Activated CD4-positive, alpha-beta T cell treated with anti-CD3 and anti-CD28 coated beads, Interleukin-2, Interleukin-4, amounts not matched to agents 100 ng/mL and 50 ng/mL, durations not matched to agents 16 hours and 8 hours (primary cell): ENCODE results near the gene MFRP.

Experiments
- DNase-seq: peaks from one replicate; pipeline ENCODE4 v3.0.0-alpha.2; 2020; ENCODE audit warnings: low spot score

MFRP gene

DNA sequence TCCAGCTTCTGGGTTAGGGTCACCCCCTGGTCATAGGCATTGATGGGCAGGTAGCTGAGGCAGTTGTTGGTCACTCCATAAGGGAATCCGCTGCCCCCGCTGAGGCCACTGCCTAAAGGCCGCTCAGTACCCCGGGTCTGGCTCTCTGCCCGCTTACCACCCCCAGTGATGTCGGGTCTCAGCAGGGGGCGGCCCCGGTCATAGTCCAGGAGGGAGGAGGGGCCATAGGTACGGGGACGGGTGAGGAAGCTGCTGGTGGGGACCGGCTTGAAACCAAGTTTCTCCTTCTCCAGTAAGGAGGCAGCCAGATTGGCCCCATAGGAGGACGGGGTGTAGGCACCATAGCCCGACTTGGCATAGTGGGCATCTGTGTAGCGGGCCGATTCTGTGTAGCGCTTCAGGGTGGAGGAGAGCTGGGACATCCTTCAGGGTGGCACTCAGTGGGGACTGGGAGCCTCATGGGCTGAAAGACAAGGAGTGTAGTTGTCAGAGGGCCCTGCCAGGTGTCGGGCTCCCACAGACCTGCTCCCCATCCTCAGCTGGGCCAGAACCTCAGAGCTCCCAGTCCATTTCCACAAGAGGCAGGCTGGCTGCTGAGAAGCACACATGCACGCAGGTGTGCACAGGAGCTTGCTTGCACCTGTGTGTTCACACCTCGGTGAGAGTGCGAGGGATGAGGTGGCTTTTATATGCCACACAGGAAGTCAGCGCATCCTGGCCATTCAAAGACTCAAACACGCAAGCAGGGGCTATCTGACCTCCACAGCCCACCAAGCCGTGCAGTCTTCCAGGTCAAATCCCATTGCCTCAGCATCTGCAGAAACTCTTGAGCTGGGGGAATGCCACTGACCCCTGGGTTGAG lies 26.8 kb upstream of the MFRP start:
- DNase-seq = no peak

DNA sequence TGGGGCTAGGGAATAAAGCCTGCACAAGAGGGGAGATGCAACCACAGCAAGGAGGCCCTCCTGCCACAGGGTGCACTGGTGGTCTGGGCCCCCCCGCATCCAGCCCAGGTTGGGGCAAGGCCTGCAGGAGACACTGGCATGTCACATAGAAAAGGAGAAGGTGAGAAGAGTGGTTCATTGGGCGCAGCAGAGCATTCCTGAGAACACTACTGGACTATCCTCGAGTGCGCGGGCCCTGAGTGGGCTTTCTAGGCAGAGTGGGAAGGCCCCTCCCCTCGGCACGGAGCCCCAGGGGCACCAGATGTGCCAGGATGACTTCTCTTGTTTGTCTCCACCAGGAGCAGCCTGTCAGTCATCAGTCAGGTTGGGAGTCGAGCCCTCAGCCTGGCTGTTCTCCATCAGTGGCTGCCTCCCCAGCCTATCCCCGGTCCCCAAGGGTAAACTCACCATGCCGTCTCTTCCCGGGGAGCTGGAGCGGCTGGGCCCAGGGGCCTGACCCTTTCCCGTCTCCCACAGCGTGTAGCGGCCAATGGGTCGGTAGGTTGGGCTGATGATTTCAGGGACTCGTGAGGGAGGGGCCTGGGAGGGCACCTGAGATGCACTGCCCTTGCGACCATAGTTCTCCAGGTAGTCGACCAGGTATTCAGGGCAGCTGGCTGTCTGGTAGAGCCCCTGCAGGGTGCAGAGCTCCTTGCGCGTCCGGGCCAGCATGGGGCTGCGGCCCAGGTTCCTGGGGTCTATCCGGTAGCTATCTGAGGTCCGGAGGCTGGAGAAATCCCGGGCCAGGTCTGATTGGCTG lies 26.0 kb upstream of the MFRP start:
- DNase-seq = no peak

DNA sequence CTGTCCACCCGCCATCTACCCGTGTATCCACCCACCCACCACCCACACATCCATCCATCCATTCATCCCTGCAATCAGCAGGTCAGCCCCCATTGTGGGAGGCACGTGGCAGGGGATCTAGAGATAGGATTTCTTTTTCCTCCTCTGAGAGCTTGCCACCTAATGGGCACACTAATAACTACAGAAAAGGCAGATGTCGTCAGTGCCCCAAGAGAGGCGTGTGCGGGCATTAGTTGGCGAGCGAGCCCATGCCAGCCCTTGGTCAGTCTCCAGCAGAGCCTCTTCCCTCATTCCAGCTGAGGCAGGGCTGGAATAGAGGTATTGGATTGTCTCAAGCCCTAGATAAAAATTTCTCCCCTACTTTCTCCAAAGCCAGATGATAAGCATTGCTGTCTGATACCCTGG lies 25.3 kb upstream of the MFRP start:
- no peak for DNase-seq

DNA sequence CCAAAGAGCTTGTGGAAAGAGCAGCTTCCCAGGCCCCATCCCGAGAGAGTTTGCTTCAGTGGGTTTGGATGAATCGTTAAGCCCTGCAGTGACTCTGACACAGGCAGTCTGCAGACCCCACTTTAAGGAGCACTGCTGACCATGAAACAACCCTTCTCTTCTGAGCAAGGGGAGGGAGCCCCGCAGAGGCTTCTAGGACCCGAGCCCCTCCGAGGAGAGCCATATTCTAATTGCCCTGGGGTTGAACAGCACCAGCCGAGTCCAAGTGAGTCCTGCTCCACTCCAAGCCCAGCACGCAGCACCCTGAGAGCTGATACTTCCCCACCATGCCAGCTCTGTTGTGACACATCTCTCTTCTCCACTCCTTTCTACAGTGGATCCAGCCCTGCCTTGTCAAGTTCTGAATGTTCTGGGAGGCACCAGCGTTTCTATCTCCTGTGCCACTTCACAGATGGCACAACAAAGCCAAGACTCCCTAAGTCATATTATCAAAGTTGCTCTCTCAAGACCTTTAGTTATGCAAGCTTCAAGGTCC lies 24.6 kb upstream of the MFRP start:
- no peak for DNase-seq

DNA sequence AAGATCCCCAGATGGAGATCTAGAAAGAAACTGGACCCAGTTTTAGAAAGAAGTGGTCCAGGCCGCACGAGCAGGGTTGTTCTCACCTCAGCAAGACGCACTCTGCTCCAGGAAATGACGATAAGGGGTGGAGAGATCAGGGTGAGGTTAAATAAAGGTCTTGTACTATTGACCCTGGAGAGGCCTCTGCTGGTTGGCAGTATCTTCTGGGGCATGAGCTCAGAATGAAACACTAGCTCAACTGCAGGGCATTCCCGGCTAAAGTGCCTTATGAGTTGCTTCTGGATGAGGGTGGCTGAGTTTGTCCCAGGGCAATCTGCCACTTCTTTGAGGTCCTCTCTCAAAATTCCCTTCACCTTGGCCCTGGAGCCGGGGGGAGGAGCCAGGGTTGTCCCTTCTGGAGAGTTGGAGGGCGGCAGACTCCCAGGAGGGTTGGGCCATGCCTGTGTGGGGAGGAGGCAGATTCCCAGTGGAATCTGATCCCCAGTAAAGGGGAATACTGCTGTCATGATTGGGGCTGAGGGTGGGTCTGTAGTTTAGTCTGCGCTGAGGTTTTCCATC lies 24.1 kb upstream of the MFRP start:
- no peak for DNase-seq

DNA sequence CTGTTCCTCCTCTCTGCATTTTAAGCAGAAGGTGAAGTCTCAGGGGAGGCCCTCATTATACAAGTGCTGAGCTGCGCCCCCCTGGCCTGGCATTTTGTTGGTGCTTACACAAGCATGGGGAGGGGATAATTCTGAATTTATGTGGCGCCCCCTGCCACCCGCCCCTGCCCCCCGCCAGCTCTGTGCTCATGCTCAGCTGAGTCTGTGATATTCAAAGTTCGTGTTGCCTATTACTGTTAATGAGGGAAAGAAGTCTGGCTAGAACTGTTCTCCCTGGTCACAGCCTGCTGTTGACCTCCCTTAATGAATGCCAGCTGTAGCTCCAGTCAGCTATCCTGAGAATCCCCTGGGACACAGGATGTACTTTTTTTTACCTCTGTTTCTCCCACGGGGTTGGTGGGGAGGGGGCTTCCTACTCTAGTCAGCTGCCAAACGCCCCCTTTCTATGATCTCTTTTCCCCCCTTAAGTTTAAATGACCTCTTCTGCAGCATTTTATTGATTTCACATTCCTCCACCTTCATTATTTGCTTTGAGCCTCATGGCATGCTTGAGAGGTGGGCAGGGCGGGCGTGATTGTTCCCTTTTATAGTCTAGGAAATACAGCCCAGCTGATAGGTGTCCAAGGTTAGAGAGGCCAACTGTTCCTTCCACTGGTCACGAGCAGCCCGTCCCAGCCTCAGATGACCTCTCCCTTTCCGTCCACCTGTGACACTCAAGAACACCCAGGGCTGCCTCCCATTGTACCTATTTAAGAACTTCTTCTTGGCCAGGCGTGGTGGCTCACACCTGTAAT lies 22.8 kb upstream of the MFRP start:
- DNase-seq = no peak

DNA sequence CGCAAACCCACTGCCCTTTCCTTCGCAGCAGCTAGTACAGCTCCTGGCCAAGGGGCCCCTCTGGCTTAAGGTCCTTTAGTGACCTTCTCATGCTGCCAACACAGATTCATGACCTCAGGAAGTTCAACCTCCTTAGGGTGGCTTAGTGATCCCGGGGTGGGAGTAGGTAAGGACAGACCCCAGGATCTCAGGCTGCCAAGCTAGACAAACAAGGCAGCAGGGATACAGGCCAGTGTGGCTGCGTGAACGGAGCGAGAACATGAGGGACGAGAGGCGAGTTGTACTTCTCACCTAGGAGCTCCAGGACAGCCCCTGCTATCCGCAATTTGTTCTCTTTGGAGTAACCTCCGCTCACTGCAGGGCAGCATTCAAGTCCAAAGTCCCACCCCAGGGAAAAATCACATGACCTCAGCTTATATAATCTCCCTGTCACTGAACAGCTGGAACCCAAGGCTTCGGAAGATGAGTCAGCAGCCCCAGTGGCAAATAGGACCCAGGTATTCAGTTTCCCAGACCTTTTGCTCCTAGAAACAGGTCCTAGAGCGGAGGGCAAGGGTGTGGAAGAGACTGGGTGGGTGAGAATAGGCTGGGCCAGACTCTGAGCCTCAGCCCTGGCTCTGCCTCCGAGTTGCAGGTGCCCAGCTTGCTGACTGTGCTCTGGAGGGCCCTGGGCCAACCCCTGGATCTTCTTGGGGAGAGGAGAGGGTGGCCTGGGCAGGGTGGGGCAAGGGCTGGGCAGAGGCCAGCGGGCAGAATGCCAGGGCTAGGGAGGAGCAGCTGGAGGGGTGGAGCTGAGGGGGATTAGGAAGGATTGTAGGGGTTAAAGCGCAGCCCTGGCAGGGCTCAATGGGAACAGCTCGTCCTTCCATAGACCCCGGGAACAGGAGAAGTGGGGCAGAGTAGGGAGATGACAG lies 21.9 kb upstream of the MFRP start:
- no peak for DNase-seq

DNA sequence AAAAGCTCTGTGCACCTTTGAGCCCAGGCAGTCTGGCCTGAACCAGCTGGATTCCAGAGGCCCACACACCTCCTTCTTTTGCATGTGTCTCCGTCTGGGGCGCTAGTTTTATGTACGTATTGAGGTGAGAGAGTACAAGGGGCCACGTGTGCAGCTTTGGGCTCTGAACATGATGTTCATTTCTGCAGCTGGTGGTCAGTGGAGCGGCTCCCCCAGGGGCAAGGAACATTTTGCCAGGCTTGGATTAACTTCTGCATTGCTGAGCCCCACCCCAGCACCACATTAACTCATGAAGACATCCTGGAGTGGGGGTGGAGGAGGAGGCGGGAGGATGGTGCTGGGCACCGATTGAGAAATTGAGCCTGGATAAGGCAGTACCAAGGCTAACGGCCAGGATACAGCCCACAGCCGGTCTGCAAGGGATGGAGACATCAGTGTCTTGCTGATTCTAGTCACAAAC lies 21.2 kb upstream of the MFRP start:
- no peak for DNase-seq

DNA sequence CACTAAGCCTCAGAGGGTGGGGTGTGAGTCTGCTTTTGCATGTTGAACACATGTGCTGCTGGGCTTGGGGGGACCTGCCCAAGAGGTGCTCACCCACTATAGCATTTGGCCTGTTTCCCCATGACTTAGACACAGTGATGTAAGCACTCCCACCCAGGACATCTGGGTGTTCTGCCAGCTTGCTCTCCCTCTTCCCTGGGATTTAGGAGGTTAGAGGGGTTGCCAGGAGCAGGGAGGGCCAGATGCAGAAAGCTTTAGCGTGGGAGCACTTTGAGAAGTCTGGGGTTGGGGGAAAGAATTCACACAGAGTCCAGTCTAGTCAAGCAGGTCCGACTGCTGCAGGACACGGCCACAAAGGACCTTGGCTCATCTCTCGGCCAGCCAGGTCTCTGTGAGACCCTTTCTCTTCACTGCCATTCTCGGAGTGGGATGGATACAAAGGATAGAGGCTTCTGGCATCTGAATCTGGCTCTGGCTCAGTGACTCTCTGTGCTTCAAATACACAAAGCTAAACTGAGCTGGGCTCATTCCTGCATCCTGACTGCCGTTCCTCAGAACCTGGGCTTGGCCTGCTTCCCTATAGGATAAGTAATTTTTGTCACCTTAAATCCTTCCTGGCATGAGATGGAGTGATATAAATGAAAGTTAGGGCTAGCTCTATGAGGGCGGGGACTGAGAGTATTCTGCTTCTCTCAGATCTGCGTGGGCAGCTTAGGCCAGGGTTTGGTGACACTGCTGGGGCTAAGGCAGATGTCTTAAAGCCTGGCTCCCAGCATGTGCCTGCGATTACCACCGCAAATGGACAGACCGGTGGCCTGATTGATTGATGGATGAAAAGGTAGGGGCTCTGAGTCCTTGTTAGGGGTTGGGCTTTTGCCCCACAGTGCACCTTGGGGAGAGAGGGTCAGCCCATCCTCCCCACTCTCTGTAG lies 20.4 kb upstream of the MFRP start:
- no peak for DNase-seq

DNA sequence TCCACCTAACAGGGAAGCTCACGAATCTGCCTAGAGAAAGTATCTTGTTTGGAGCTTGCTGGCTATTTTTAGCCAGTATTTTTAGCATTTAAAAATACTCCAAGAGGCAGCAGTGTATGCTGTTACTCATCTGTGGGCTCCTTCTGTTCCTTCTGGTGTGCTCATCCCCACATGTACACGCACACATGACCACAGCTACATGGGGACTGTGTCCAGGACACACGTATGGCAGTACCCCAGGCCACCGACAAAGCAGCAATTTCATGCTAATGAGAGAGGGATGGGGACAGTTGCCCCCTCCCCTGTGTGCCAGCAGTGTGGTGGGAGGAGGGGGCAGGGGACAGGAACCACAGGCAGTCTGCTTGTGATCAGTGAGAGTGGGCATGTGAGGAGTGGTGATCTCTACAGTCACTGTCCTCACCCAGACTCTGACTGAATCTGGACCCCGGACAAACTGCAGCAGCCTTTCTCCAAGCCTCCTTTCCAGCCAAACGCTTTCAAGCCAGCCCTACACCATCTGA lies 18.6 kb upstream of the MFRP start:
- DNase-seq = no peak

DNA sequence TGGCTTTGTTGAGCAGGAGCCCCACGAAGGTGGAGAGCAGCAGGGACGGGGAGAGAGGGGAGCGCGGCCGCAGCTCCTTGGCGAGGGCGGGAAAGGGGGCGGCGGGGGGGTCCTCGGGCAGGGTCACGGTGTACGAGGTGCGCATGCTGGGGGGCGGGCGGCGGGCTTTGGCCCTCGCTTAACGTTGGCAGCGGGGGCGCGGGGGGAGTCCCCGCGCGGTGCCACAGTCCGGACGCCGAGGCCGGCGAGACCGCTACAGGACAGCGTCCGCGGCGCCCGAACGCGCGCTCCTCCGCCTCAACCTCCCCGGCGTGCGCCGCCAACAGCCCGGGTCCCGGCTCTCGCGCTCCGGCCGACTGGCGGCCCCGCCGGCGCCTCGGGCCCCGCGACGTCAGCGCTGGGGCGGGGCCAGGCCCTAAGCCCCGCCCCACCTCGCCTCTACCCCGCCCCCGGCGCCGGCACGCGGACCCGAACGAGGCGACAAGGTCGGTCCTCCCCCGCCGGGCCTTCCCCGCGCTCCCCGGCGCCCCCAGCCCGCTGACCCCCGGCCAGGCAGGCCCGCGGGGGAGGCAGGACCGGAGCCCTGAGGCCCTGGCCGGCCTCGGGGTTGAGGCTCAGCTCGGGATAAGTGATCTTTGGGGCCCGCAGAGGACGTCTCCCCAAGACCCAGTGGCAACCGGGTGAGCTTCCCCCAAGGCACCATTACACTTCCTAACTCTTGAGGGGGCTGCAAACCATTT lies 17.5 kb upstream of the MFRP start:
- peak; percentile 50 for DNase-seq

DNA sequence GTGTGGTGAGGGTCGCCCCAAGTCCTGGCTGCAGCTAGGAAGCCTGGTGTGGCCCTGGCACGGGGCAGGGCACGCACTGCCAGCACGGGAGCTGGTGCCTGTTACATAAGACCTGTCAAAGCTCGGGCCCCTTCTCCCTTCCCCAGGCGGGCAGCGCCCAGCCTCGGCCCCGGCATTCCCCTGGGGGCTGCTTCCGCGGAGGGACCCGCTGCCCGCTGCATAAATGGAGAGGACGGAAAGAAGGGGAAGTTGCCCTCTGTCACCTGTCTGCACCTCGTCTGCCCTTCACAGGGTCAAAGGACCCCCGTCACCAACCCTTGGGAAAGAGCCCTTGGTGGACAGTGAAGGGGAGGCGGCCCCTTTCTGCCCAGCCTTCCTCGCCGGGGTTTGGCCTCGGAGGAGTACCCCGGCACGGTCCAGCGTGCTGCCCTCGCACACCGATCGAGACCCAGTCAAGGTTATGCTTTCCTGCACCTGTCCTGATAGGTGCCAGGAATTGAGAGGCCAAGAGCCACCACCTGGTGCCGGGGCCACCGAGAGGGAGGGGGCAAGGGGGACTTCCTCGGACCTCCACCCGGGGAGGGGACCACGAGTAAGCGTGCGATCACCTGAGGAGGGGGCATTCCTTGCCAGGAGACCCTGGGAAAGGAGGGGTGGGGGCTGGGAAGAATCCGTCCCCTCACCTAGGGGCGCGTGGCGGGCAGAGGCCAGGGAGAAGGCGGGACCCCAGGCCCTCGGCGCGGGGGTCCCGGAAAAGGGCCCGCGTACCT lies 16.8 kb upstream of the MFRP start:
- no peak for DNase-seq

DNA sequence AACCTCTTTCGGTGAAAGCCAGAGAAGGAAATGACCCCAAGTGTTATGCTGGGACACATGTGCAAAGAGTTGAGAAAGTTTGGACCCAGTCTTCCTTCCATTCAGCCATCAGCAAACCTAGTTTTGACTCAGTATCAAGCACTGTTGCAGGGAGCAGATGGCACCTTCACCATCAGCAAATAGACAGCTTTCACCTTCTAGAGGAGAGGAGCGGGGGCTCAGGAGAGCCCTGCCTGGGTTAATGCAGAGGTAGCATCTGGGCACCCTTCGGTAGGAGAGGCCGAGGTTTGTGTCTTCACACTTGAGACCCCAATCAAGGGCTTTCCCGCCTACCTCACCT lies 16.2 kb upstream of the MFRP start:
- DNase-seq = no peak

DNA sequence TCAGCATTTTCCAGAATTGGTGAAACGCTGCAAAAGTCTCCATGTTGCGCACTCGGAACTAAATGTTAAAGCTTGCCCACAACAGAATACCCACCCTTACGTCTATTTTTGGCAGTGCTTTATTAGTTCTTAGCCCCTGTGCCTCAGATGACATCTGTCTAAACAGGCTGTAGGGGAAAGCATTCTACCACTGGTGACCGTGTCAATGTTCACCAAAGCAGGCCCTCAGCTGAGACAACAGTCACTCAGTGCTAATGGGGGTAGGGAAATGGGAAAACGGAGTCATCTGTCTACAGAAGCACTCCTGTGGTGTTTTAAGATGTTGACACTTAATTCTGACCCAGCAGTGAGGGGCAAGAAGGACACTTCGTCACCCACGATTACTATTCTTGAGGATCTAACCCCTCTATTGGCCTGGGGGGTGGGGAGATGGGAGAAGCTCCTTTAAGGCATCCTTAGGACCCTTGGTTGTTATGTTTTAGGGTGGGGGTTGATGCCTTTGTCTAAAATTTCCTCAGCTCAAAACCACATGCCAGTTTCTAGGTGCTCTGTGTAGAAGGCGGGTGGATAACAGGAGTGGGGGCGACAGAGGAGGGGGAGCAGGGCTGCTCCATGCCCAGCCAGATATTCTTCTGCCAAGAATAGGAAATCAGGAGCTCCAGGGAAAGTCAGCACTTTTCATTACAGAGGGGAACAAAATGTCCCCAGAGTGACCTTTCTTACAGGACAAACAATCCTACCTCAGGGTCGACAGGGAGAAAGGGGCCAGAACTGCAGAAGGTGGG lies 15.6 kb upstream of the MFRP start:
- DNase-seq = no peak

DNA sequence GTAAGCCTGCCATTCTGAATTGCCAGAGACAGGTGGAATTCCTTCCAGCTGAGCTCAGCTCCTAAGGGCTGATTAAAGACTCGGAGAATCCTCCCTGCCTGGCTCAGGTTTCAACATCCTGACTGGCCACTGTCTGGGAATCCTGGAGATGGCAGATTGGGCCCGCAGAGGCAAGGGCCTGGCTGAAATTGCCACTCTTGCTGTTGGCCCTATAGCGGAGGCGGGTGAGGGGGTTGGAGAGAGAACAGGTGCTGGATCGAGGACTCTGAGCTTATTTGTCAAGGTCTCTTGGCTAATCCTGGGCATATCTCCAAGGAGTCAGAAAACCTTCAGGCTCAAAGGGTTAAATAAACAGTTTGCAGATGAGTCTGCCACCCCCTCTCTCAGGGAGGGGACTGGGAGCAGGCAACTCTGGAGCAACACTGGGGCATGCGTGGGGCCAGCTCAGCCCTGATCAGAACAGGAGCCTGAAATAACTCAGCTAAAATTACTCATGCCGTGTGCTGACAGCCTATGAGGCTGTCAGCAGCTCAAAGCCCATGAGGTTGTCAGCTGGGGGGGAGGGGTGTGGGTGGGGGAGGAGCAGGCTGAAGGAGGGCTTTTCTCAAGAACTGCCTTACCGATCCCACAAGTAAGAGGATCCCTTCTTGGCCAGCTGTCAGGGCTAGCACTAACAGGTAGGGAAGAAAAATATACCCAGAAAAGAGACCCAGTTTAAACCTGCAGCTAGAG lies 14.7 kb upstream of the MFRP start:
- peak; percentile 61 for DNase-seq
